H9 (cell line): ENCODE data around the gene ERC1. TPM values are rescaled to one million over a fixed set of nuclear protein-coding genes. Genes with fewer than 3 reads are reported as not detected.

ENCODE experiments used
- DNase-seq: peaks from one replicate; pipeline ENCODE4 v3.0.0-alpha.2; 2017
- H2AFZ ChIP-seq: one replicate; pipeline ENCODE4 v1.6.1; 2013; ENCODE audit warnings: mild to moderate bottlenecking, low read length, control low read depth, moderate library complexity
- H2AK5ac ChIP-seq: 2 replicates; pipeline ENCODE4 v1.6.1; 2013; ENCODE audit warnings: low read length, control low read depth, mixed read lengths; ENCODE audit not compliant: insufficient read length
- H2BK120ac ChIP-seq: one replicate; pipeline ENCODE4 v1.6.1; 2013; ENCODE audit warnings: low read depth, mild to moderate bottlenecking, low read length, control low read depth, inconsistent platforms; ENCODE audit not compliant: poor library complexity, severe bottlenecking
- H2BK12ac ChIP-seq: 2 replicates; pipeline ENCODE4 v1.6.1; 2013; ENCODE audit warnings: low read length, control low read depth, mixed read lengths, low read depth; ENCODE audit not compliant: insufficient read length
- H2BK15ac ChIP-seq: 2 replicates; pipeline ENCODE4 v1.6.1; 2013; ENCODE audit warnings: low read depth, low read length, control low read depth
- H2BK20ac ChIP-seq: one replicate; pipeline ENCODE4 v1.6.1; 2013; ENCODE audit warnings: low read depth, mild to moderate bottlenecking, low read length, control low read depth, inconsistent platforms; ENCODE audit not compliant: poor library complexity, severe bottlenecking
- H2BK5ac ChIP-seq: 2 replicates; pipeline ENCODE4 v1.6.1; 2013; ENCODE audit warnings: low read length, control low read depth, mixed read lengths; ENCODE audit not compliant: insufficient read length
- H3K14ac ChIP-seq: 2 replicates; pipeline ENCODE4 v1.6.1; 2013; ENCODE audit warnings: low read length, control low read depth; ENCODE audit not compliant: insufficient read depth
- H3K18ac ChIP-seq: 2 replicates; pipeline ENCODE4 v1.6.1; 2013; ENCODE audit warnings: low read depth, mild to moderate bottlenecking, mixed read lengths, low read length, control low read depth; ENCODE audit not compliant: insufficient read length
- H3K23ac ChIP-seq: 2 replicates; pipeline ENCODE4 v1.6.1; 2013; ENCODE audit warnings: low read length, control low read depth, mixed read lengths, low read depth; ENCODE audit not compliant: insufficient read length
- H3K23me2 ChIP-seq: 2 replicates; pipeline ENCODE4 v1.6.1; 2013; ENCODE audit warnings: low read depth, mild to moderate bottlenecking, mixed read lengths, low read length, control low read depth; ENCODE audit not compliant: insufficient read length, poor library complexity, severe bottlenecking
- H3K27ac ChIP-seq: 2 replicates; pipeline ENCODE4 v1.5.1; 2013; ENCODE audit warnings: low read length, control low read depth, mixed read lengths, low read depth; ENCODE audit not compliant: insufficient read length
- H3K27me3 ChIP-seq: 2 replicates; pipeline ENCODE4 v1.6.1; 2013; ENCODE audit warnings: low read length, control low read depth, inconsistent platforms; ENCODE audit not compliant: insufficient read depth
- H3K4ac ChIP-seq: 2 replicates; pipeline ENCODE4 v1.6.1; 2013; ENCODE audit warnings: low read depth, mild to moderate bottlenecking, control low read depth, inconsistent platforms, low read length, moderate library complexity
- H3K4me1 ChIP-seq: 2 replicates; pipeline ENCODE4 v1.6.1; 2013; ENCODE audit warnings: low read length, control low read depth, inconsistent platforms; ENCODE audit not compliant: insufficient read depth
- H3K4me2 ChIP-seq: 2 replicates; pipeline ENCODE4 v1.6.1; 2013; ENCODE audit warnings: low read length, control low read depth, mixed read lengths; ENCODE audit not compliant: insufficient read length, insufficient read depth
- H3K56ac ChIP-seq: 2 replicates; pipeline ENCODE4 v1.6.1; 2013; ENCODE audit warnings: low read depth, mild to moderate bottlenecking, mixed read lengths, low read length, control low read depth; ENCODE audit not compliant: insufficient read length
- H3K79me1 ChIP-seq: 2 replicates; pipeline ENCODE4 v1.6.1; 2013; ENCODE audit warnings: low read depth, mild to moderate bottlenecking, moderate library complexity, low read length, control low read depth, inconsistent platforms; ENCODE audit not compliant: insufficient read depth, poor library complexity, severe bottlenecking
- H3K79me2 ChIP-seq: 2 replicates; pipeline ENCODE4 v1.6.1; 2013; ENCODE audit warnings: low read length, control low read depth, inconsistent platforms; ENCODE audit not compliant: insufficient read depth
- H3K9ac ChIP-seq: 2 replicates; pipeline ENCODE4 v1.6.1; 2013; ENCODE audit warnings: low read length, control low read depth, mixed read lengths; ENCODE audit not compliant: insufficient read length; ENCODE audit errors: extremely low read depth
- H3K9me3 ChIP-seq: one replicate; pipeline ENCODE4 v1.6.1; 2013; ENCODE audit warnings: low read depth, low read length, inconsistent platforms; ENCODE audit not compliant: control insufficient read depth
- H3T11ph ChIP-seq: one replicate; pipeline ENCODE4 v1.6.1; 2013; ENCODE audit warnings: mild to moderate bottlenecking, low read length, control low read depth, inconsistent platforms
- H4K20me1 ChIP-seq: one replicate; pipeline ENCODE4 v1.6.1; 2013; ENCODE audit not compliant: control insufficient read depth, insufficient read length, insufficient read depth
- H4K5ac ChIP-seq: 2 replicates; pipeline ENCODE4 v1.6.1; 2013; ENCODE audit warnings: low read depth, mild to moderate bottlenecking, mixed read lengths, low read length, control low read depth; ENCODE audit not compliant: insufficient read length
- H4K8ac ChIP-seq: replicated peaks from 2 replicates; pipeline ENCODE4 v1.6.1; 2013; ENCODE audit warnings: low read length, control low read depth, mixed read lengths, low read depth; ENCODE audit not compliant: insufficient read length
- H4K91ac ChIP-seq: 2 replicates; pipeline ENCODE4 v1.6.1; 2013; ENCODE audit warnings: low read depth, mild to moderate bottlenecking, moderate library complexity, mixed read lengths, low read length, control low read depth; ENCODE audit not compliant: insufficient read length
- H3K27ac Mint-ChIP-seq, 3 experiments: 2 replicates in 2 of 3; 3 replicates in 1 of 3; pipeline ENCODE4 v1.8.0; 2020 to 2021; ENCODE audit warnings: mixed read lengths in 3 of 3, mild to moderate bottlenecking in 1 of 3, moderate library complexity in 1 of 3
- H3K27me3 Mint-ChIP-seq: 2 replicates; pipeline ENCODE4 v1.8.0; 2021; ENCODE audit warnings: low read depth, mild to moderate bottlenecking, moderate library complexity, mixed read lengths
- H3K36me3 Mint-ChIP-seq, 3 experiments: 2 replicates in 2 of 3; 3 replicates in 1 of 3; pipeline ENCODE4 v1.8.0; 2020 to 2021; ENCODE audit warnings: low read depth in 3 of 3, mixed read lengths in 3 of 3; ENCODE audit not compliant: insufficient read depth in 1 of 3
- H3K4me1 Mint-ChIP-seq, 2 experiments: 2 replicates each; pipeline ENCODE4 v1.8.0; 2020; ENCODE audit warnings: mixed read lengths in 2 of 2
- H3K4me3 Mint-ChIP-seq, 2 experiments: 2 replicates in 1 of 2; 3 replicates in 1 of 2; pipeline ENCODE4 v1.8.0; 2020 to 2021; ENCODE audit warnings: mild to moderate bottlenecking in 2 of 2, mixed read lengths in 2 of 2, moderate library complexity in 1 of 2
- H3K9me3 Mint-ChIP-seq, 2 experiments: 2 replicates in 1 of 2; 3 replicates in 1 of 2; pipeline ENCODE4 v1.8.0; 2020; ENCODE audit warnings: mild to moderate bottlenecking in 2 of 2, mixed read lengths in 2 of 2, moderate library complexity in 1 of 2
- WGBS: extraction: QIAGEN DNeasy Blood & Tissue Kit; methylation state at CpG from one replicate; pipeline ENCODE4 v1.1.7; 2013; ENCODE audit warnings: missing lambda C conversion rate, low lambda C conversion rate, mixed read lengths; ENCODE audit not compliant: insufficient read length; ENCODE audit errors: extremely low coverage; 5-methylcytosine and 5-hydroxymethylcytosine counted together
- total RNA-seq: library from RNA; stranded (reverse); gene quantifications from 2 replicates; pipeline ENCODE4 v1.2.1, GENCODE V29; 2021
- TF ChIP-seq, protein P1 (sequence below): fragments of 200-600 bp; sonication (generic); conservative IDR thresholded peaks from 3 replicates; pipeline ENCODE4 v1.8.0; 2021; ENCODE audit warnings: antibody characterized with exemption, mild to moderate bottlenecking

ERC1 gene
- total RNA-seq, 1 experiment from 2014 or later = 51.2 TPM

DNA sequence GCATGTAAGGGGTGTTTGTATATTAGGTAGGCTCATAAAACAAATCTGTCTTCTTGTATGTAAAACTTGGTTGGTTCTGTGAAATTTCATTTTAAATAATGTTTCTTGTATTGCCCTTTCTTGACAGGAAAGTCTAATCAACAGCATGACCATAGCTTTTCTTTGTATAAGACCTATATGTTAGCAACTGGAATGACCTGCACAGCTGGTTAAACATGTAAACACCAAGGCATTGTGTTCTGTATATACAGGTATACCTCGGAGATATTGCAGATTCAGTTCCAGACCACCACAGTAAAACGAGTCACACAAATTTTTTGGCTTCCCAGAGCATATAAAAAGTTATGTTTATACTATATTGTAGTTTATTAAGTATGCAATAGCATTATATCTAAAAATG is 183.6 kb downstream of the ERC1 start:
- no peak overlapping the region for H3K27ac ChIP-seq
- no CpG with 5 or more reads among the region's 2 CpGs for WGBS
- H3K27me3 ChIP-seq = no peaks in the 10 kb centered on the region
- H2AFZ ChIP-seq = no peak overlapping the region
- no peak overlapping the region for H2BK120ac ChIP-seq
- Mint-ChIP-seq H3K27me3 (no peaks in the 10 kb centered on the region), H3K9me3 (no peaks in the 10 kb centered on the region; a peak in 1 of 5 replicates), H3K4me1 (peaks cover 3 to 4% of the 10 kb centered on the region in 2 experiments; a peak in 2 of 4 replicates), H3K36me3 (peaks cover 0 to 4% (median 4%) of the 10 kb centered on the region in 3 experiments; a peak in 2 of 7 replicates), H3K4me3 (no peak overlapping the region), H3K27ac (no peak overlapping the region)
- H2BK15ac ChIP-seq = no peak overlapping the region
- no peak overlapping the region for H3K56ac ChIP-seq
- H4K5ac ChIP-seq = no peak overlapping the region
- TF ChIP-seq, protein P1, sequence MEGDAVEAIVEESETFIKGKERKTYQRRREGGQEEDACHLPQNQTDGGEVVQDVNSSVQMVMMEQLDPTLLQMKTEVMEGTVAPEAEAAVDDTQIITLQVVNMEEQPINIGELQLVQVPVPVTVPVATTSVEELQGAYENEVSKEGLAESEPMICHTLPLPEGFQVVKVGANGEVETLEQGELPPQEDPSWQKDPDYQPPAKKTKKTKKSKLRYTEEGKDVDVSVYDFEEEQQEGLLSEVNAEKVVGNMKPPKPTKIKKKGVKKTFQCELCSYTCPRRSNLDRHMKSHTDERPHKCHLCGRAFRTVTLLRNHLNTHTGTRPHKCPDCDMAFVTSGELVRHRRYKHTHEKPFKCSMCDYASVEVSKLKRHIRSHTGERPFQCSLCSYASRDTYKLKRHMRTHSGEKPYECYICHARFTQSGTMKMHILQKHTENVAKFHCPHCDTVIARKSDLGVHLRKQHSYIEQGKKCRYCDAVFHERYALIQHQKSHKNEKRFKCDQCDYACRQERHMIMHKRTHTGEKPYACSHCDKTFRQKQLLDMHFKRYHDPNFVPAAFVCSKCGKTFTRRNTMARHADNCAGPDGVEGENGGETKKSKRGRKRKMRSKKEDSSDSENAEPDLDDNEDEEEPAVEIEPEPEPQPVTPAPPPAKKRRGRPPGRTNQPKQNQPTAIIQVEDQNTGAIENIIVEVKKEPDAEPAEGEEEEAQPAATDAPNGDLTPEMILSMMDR = no peak
- H3K79me2 ChIP-seq = no peaks in the 10 kb centered on the region
- H2BK20ac ChIP-seq = no peak overlapping the region
- no peak overlapping the region for H3K4me2 ChIP-seq
- H4K91ac ChIP-seq = no peak overlapping the region
- H3K79me1 ChIP-seq = no peaks in the 10 kb centered on the region
- H3K23ac ChIP-seq = no peak overlapping the region
- no peaks in the 10 kb centered on the region for H3K9me3 ChIP-seq
- H3K9ac ChIP-seq = no peak overlapping the region
- no peak overlapping the region for H3K18ac ChIP-seq
- no peaks in the 10 kb centered on the region for H4K20me1 ChIP-seq
- no peaks in the 10 kb centered on the region; the same call in 1 of the 2 replicates for H3K4me1 ChIP-seq
- no peaks in the 10 kb centered on the region for H3K23me2 ChIP-seq
- no peak overlapping the region for H3K14ac ChIP-seq
- DNase-seq = no peak
- no peak overlapping the region for H3K4ac ChIP-seq
- H2AK5ac ChIP-seq = no peak overlapping the region
- no peak overlapping the region for H2BK5ac ChIP-seq
- no peak overlapping the region for H4K8ac ChIP-seq
- H3T11ph ChIP-seq = no peak overlapping the region
- H2BK12ac ChIP-seq = no peak overlapping the region
